ENCODE measurements around the gene PROCR. TPM values are rescaled to one million over a fixed set of nuclear protein-coding genes. Genes with fewer than 3 reads are reported as not detected.

Gene PROCR
- 105 and 108 TPM in 2 replicates for total RNA-seq

GRCh38 chr20:35171753-35172433, at the start of gene PROCR:
TSS of gene PROCR (plus strand) at chr20:35172072. CDS start at chr20:35172155, 83 bp downstream.

DNA sequence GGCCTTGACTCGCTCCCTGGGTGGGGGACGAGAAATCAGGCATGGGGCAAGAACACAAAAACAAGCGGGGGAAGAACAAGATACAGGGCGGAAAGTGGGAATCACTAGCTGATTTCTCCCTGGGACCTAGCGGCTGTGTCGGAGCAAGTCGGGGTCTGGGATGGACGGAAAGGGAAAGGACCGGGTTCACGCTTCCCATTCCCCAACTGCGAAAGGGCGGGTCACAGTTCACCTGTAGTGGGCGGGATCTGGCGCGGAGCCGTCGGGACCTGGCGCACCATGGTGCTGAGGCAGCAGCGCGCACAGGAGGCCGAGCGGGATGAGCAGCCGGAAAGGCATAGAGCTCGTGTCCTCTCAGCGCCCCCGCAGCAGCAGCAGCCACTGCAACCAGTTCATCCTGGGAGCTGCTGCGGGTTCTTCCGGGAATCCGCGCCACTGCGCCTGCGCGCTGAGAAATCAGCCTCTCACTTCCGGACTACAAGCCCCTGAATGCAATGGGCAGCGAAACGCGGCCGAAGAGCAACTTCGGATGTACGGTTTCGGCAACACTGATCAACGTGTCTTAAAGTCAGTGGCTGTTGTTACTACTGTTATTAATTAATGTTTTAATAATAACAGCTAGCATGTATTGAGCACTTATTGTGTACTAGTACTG, 24.8 kb upstream of the PROCR start, which contains the start of gene EDEM2:
EDEM2 (minus strand) TSS at position 417 of the 655 bp plus-strand sequence; CDS start at position 339, 78 bp downstream.

GRCh38 chr20:35226126-35226883, 54.4 kb downstream of the PROCR start, which contains the start of gene MMP24:
TSS of gene MMP24 (plus strand) at chr20:35226690. CDS start at chr20:35226739, 49 bp downstream.

Other genes with a start within 250 kb of the PROCR start
- gene GSS, start 216.3 kb upstream of the PROCR start, total RNA-seq: 56.3 and 59.9 TPM in 2 replicates
- under 0.01 and 0.11 TPM in 2 replicates for gene MYH7B, start 216.2 kb upstream of the PROCR start, total RNA-seq
- 70.8 and 80.5 TPM in 2 replicates for gene TRPC4AP, start 79.3 kb upstream of the PROCR start, total RNA-seq
- gene EDEM2, start 24.7 kb upstream of the PROCR start, total RNA-seq: 73.5 and 91.8 TPM in 2 replicates
- gene MMP24, start 54.6 kb downstream of the PROCR start, total RNA-seq: 0.09 and 0.11 TPM in 2 replicates
- gene MMP24OS, start 106.0 kb downstream of the PROCR start, total RNA-seq: 4.9 and 5.3 TPM in 2 replicates
- gene EIF6, start 112.7 kb downstream of the PROCR start, total RNA-seq: 143 and 153 TPM in 2 replicates
- gene FAM83C, start 120.4 kb downstream of the PROCR start, total RNA-seq: under 0.01 TPM in 1 of 2 replicates, not detected in the other
- gene UQCC1, start 239.9 kb downstream of the PROCR start, total RNA-seq: 19.7 and 25.9 TPM in 2 replicates

Measured in dermis lymphatic vessel endothelial cell (primary cell).